GM20431 (cell line): ENCODE measurements around the gene NEURL1.

Experiments
- in situ Hi-C: fragments of 300-500 bp; cut with MseI, MboI; formaldehyde crosslinking; loops from one replicate; pipeline ENCODE4 v1.15.0; 2020; ENCODE audit warnings: low sequenced_read_pairs; ENCODE audit not compliant: unreplicated experiment

Gene NEURL1

DNA sequence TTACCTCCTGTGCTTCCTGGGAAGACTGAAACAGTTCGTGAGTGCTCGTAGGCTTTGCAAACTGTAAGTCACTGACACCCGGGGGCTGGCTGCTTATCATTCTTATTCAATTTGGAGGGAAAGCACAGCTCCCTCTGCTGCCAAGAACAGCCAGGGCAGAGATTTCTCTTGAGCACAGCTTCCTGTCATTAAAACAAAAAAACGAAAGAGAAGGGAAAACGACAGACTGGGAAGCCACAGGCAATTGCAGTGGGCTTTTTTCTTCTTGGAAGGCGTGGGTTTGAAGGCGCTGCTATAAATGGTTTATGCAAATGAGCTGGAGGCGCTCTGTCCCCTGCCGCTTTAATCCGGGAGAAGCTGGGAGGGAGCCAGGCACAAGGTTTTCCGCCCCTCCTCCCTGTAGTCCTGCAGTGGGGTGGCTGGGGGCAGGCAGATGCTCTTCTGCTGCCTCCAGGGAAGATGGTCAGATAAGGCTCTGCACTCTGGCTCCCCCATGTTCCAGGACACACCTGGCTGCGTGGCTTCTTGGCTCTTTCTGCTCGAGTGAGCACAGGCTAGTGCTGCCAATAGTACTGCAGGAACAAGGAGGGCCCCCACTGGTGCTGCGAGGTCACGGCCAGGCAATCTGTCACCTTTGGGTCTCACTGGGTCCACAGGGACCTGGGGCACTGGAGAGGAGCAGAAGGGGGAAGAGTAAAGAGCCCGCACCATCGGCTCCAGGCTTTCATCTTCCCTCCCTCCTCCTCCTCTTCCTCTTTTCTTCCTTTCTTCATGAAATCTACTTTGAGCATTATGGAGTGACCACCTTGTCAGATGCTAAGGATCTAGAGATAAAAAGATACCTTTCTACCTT is 49.5 kb downstream of the NEURL1 start:
- in situ Hi-C loops, result no loop called here

DNA sequence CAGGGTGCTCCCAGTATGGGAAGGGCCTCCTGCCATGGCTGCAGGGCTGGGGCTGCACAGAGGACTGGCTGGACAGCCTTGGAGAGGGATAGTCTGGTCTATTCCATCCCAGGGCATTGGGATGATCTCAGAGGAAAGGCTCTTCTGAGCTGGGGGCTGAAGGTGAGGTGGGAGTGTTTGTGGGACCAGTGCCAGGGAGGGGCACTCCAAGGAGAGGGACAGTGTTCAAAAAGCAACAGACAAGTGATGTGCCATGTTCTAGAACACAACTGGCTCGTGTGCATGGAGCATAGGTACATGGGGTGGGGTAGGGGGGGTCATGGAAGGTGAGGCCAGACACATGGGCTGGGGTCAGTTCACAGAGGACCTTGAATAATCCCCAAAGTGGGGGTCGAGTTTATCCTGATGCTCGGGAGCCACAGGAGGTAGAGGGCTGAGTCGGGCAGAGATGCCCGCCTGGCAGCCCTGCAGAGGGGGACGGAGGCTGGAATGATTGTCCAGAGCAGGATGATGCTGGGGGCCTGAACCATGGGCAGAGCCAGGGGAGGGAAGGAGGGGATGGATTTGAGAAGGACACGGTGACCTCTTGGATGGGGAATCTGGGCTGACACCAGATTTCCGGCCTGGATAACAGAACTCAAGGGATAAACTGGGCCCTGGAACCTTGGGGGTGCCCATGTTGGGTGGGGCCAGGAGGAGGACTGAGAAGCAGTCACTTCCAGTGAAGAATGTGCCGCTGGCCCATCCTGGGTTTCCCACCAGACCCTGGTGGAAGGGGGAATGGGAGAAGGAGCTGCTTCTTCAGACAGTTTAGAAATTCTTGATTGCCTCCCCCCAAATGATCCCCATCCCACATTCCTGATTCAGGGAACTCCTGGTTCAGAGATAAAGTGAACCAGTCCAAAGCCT is 50.4 kb downstream of the NEURL1 start:
- in situ Hi-C loops, result no loop called here

DNA sequence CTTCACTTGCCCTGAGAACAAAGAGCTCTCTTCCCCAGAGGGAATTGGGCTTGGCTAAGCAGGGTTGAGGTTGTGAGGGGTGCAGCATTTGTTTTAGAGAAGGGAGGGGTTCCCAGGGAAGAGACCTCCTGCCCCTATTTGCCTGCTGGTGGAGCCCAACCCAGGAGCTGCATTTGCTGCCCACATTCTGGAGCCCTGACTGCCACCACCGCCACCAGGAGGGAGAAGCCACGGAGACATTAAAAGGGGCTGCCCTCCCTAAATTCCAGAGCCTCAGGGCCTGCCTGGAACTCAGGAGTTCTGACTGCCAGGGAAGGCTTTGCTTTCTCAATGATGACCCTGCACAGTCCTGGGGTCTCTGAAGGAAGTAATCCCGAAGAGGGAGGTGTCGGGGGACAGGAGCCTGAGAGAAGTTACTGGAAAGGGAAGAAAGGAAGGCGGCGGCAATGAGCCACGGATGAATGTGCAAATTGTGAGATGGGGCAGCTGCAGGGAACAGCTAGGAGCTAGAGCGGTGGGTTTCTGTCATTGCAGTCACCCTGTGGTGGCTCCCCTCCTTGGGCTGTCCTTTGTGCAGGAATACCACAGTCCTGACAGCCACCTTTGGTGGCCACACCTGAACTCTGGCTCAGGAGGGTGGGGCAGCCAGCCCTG is 51.3 kb downstream of the NEURL1 start:
- in situ Hi-C loops, result no loop called here

DNA sequence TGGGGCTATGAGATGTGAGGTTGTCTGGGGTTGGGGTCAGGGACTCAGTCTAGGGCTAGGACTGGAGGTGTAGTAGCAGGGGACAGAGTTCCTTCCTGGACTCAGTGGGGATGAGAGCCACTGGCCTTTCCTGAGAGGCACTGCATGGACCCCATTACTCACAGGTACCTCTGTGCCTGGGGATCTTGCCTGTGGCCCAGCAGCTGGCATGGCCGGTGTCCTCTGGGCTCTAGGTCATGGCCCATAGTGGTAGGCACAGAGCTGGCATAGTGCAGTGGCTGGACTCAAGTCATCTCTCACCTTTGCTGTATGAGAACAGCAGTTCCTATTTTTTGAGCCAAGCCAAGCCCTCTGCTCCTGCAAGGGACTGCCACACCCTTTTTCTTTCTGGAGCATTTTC is 51.9 kb downstream of the NEURL1 start:
- in situ Hi-C loops, result no loop called here

DNA sequence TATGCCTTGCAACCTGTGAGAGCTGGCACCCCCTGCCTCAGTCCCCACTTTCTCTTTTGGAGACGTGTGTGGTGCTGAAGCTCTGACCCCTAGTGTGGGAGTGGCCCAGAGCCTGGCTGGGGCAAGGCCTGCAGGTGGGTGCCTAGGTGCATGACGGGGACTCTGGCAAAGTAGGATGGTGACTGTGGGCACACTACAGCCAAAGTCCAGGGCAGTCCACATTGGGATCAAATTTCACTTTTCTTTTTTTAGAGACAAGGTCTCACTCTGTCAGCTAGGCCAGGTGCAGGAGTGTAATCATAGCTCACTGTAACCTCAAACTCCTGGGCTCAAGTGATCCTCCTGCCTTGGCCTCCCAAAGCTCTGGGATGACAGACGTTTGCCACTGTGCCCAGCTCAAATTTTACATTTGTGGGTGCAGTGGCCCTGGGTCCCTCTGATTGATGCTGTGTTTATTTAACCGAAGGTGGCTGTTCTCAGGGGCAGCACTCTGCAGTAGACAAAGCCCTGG is 52.3 kb downstream of the NEURL1 start:
- in situ Hi-C loops, result no loop called here

DNA sequence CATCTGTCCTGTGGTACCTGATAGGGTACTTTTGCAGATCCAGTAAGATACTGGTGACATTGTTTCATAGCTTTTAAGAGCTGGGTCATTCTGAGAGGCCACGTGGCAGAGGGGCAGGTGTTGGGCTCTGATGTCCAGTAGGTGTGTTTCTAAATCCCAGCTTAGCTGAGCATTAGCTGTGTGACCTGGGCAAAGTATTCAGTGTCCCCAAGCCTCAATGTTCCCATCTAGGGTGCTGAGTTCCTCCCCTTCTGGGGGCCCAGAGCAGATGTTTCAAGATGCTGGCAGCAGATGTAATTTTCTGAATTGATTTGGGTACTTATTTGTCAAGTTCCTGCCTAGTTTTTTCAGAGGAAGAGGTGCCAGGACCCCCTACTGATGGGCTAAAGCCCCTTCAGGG is 52.9 kb downstream of the NEURL1 start:
- in situ Hi-C loops, result no loop called here

DNA sequence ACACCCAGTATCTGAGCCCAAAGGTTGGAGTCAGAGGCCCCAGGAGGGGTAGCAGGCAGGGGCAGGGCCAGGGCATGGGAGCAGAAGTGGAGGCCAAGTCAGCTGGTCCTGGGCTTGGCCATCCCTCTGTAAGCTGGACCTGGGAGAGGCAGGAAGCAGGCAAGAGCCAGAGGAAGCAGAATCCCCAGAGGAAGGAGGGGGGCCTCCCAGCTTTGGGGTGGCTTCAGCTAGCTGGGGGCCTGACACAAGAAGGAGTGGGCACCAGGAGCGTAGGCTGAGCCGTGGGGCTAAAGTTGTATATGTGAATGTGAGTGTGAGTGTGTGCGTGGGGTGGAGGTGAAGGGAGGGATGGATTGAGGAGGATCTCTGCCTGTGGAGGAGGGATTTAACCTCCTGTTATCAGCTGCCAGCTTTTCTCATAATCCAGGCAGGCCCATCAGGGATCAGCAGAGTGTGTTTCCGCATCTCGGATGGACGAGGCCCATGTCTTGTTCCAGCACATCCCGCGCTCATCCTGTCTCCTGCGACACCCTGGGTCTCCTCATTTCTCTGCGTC is 54.0 kb downstream of the NEURL1 start:
- in situ Hi-C loops, result no loop called here

DNA sequence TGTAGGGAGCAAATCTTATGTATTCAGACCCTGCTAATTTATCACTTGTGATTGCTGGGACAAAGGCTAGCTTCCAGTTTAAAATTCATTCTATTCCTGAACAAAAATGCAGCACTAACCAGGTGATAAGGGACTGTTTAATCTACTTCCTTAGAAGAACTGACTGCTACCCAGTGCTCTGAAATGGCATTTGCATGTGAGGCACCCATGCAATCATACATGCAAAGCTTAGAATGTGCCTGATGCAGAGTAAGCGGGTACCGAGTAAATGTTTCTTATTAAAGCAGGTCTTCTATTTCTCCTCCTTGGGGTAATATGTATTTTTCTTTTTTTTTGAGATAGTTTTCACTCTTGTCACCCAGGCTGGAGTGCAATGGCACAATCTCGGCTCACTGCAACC is 54.5 kb downstream of the NEURL1 start:
- in situ Hi-C loops, result no loop called here

DNA sequence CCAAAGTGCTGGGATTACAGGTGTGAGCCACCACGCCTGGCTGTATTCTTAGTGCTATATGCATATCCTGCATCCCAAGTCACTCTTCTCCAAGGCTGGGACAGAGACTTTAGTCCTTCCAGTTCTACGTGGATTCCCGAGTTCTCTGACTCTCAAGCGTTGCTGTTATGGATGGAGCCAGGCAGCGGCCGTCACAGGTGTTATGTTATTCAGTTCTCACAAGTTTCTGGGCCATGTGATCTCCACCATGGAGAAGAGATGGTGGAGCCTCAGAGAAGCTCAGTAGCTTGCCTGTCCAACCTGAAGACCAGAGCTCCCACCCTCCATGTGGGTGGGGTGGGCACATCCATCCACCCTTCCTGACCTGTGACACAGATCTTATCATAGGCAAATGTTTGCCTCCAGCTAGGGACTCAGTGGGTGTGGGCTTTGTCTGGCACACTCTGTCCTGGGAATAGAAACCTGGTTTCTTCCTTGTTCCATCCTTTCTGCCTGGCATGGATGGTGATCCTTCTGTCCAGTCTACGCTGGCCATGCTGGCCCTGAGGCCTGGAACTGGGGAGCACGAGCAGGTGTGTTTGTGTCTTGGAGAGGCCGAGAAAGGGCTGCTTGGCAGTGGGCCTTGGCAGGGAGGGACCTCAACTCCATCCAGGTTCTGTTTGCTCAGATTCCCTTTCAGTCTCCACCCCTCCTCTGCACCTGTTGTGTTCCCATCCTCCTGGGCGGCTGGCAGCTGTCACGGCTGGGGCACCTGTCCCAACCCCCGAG is 55.3 kb downstream of the NEURL1 start:
- in situ Hi-C loops, result no loop called here

DNA sequence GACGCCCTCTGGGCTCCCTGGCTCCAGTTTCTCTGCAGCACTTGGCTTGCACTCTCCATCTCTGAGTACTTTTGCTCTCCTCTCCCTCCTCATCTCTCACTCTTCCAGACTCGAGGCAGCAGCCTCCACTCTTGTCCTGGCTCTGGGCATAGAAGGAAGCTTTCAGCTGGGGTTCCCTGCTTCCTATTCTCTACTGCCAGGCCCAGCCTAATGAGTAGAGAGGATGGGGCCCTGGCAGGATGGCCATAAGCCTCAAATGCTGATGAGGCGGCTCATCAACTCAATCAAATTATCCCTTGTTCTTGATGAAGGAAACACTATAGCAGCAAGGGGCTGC is 55.8 kb downstream of the NEURL1 start:
- in situ Hi-C loops, result no loop called here

DNA sequence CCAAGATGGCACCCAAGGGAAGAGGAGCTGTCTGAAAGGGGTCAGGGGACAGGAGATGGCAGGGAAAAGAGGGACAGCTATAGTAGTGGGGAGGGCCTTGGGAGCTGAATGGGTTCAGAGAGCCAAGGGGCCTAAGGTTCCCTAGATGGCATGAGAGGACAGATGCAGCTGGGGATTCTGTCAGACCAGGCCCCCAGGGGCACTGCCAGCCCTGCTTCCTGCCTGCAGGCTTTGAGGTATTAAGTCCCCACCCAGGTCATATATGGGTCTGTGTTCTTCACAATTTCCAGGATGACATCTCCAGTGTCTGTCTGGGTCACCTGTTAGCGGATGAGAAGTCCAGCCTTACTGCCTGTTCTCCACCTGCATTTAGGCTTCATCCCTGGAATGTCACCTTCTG is 56.7 kb downstream of the NEURL1 start:
- in situ Hi-C loops, result no loop called here

DNA sequence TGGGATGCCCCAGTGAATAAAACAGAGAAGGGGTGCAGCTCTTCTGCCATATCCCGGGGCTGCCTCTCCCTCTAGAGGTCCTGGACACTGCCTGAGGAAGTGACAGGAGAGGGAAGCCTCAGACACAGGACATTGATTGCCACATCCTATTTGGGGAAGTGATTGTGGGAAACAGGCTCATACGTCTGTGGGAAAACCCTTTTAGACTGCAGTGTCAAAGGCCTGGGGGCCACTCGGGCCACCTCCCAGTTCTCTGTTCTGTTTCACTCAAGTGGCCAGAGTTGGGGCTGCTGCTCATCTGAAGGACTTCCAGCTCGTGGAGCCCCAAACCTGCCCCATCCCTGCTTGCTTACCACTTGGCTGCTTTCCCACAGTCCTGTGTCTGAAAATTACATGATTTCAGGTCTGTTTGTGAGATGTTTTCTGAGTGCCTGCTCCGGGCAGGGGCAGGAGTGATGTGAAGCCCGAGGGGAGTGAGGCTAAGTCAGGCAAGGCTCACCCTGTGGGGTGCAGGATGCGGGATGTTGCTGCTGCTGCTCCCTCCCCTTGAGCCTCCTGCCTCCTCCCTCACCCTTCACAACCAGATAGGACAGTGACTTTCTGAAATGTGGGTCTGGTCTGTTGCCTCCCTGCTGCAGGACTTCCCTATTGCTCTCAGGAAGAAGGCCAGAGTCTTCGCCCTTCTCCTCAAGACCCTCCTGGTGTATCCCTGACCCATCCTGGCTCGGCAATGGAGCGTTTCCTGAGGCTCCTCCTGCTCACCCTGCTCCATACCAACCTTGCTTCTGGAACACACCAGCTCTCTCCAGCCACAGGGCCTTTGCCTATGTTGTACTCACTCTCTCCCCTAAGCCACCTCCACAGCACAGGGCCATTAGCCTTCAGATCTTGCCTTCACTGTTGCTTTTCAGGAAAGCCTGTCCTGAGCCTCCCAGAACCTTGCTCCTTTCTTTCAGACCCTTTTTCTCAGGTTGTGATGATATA is 58.4 kb downstream of the NEURL1 start:
- in situ Hi-C loops, result no loop called here

DNA sequence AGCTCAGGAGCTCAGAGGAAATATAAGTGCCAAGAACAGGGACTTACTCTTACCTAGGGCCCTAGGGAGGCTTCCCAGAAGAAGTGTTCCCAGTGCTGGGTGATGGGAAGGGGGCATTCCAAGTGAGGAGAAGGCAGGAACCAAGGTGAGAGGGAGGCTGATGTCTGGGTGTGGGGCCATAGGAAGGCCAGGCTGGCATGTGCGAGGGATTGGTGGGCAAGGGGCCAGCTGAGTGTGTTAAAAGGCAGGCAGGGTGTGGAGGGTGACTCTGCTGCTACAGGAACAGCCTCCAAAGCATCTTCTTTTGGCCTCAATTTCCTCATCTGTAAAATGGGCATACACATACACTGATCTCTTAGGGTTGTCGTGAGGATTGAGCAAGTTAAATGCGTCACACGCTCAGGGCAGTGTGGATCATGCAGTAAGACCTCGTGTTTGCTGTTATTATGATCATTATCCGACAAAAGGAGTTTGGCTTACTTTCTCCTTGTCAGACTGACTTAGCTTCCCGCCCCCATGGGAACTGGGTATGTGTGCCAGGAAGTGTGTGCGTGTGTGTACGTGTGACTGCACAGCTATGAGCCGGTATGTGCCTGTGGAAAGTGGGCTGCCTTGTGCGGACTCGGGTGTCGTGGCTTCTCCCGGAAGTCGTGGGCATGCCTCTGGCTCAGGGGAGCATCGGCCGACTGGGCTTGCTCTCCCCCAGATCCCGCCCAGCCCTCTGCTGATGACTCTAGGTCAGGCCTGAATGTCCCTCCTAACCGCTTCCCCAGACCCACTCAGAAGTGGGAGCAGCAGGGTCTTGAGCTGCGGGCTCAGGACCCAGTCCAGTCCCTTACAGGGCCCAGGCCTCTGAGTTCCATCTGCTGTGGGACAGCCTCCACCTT is 59.6 kb downstream of the NEURL1 start:
- in situ Hi-C loops, result no loop called here

DNA sequence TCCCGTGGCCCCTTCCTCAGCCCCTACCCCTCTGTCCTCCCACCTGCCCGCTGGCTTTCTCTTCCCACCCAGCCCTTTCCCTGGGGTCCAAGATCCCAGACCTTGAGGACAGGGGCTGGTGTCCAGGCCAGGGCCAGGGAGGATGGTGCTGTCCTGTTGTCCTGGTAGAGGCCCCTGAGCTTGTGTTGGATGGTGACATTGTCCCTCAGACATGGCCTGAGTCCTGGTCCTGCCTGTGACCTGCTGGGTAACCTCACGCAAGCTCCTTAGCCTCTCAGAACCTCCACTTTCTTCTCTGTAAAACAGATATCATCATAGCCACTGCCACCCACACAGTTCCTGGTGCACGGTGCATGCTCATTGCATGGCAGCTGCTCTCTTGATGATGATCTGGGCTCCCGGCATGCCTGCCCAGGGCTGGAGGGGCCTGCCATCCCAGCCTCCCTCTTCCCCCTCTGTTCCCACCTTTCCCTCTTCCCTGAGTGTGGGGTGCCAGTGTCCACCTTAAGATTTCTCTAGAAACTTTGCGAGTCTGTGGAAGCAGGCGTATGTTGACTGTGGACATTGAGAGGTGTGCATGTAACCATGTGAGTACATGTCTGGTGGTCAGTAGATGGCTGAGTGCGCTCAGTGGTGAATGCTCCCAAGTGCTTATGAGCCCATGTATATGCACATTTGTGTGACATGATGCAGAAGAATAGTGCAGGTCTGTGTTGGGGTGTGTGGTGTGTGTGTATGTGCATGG is 60.4 kb downstream of the NEURL1 start:
- in situ Hi-C loops, result no loop called here

DNA sequence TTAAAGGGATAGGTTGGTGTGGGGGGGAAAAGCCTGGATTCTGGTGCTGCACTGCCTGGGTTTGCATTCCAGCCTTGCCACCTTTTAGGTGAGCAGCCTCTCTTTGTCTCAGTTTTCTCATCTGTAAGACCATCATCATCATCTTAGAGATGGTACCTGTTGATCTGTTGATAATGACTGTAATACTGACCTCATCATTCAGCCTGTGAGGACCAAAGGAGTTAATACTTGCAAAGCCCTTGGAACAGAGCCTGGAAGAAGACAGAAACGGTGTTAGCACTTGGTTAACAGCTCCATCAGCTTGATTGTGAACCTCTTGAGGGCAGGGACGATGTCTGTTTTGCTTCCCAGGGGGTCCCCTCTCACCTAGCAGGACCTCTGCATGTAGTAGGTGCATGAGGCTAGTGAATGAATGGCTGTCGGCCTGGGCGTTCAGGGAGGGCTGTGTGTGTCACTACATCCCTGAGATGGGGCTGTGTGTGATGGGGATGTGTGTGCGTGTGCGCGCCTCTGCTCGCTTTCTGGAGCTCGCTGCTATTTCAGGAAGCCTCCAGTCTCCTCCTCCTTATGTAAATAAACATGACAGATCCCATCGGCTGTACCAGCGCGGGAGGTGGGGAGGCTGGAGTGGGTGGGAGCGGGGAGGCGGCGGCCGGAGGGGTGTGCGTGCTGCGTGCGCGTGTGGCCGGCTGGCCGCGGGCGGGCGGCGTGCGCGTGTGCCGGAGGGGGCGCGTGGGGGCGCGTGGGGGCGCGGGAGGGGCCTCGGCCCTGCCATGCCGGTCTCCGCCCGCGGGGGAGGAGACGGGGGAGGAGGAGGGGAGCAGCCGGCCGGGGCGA is 61.2 kb downstream of the NEURL1 start:
- in situ Hi-C loops, result no loop called here

DNA sequence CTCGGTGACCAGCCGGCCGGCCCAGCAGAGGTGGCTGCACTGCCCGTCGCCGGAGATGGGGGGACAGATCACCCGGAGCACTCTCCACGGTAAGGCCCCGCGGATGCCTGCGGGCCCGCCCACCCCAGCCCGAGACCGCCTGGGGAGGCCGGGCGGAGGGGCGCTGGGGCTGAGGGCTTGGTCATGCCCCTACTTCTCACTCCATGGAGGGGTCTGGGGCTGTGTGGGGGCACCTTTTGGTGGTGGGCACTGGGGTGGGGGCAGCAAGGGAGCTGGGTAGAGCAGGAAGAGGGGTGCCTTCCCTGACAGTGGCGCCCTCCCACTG is 61.8 kb downstream of the NEURL1 start:
- in situ Hi-C loops, result no loop called here
